ENCODE data around the gene KAZALD1.

DNA sequence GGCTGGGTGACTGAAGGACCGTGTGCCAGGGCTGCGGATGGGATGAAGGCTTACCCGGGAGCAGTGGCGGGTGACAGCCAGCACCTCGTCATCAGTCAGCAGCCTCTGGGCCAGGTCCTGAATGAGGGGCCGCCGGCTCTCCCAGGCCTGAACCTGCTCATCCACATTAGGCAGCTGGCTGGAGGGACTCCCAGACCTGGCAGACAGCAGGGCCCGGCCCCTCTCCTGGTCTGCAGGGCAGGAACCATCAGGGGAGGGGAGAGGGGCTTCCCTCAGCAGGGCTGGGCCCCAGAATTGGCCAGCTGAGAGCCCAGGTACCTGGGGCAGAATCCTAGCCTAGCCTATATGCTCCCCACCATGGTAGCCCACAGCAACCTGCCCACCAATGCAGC, 46.2 kb upstream of the KAZALD1 start:
- TF ChIP-seq, protein P1, sequence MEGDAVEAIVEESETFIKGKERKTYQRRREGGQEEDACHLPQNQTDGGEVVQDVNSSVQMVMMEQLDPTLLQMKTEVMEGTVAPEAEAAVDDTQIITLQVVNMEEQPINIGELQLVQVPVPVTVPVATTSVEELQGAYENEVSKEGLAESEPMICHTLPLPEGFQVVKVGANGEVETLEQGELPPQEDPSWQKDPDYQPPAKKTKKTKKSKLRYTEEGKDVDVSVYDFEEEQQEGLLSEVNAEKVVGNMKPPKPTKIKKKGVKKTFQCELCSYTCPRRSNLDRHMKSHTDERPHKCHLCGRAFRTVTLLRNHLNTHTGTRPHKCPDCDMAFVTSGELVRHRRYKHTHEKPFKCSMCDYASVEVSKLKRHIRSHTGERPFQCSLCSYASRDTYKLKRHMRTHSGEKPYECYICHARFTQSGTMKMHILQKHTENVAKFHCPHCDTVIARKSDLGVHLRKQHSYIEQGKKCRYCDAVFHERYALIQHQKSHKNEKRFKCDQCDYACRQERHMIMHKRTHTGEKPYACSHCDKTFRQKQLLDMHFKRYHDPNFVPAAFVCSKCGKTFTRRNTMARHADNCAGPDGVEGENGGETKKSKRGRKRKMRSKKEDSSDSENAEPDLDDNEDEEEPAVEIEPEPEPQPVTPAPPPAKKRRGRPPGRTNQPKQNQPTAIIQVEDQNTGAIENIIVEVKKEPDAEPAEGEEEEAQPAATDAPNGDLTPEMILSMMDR (IDR thresholded peaks at IDR 0.05), result no peak
- TF ChIP-seq POLR2AphosphoS5 (IDR thresholded peaks at IDR 0.05) (no peak), EP300 (IDR thresholded peaks at IDR 0.05) (no peak)

Data from sigmoid colon (tissue), 4 donors.